ENCODE results near the gene NDUFV3.
"Not testable (repeated sequence)": the region's sequence is repeated elsewhere in the genome, so short reads cannot be mapped to it uniquely, and the experiment has no call there.

Gene NDUFV3

DNA sequence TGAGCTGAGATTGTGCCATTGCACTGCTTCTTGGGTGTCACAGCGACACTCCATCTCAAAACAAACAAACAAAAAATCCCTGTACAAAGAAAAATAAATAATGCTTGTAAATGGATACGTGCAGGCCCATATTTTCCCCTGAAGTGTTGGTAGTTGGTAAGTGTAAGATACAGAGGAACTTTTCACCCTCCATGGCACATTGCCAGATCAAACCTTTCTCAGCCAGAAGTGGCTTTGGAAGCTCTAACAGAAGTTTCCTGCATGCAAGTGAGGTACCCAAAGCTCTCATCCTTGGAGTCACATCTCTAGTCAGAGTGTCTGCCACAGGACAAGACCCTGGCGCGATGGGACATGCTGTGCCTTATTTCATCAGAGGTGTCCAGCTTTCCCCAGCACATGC, 7.3 kb downstream of the NDUFV3 start:
- no peak for DNase-seq

DNA sequence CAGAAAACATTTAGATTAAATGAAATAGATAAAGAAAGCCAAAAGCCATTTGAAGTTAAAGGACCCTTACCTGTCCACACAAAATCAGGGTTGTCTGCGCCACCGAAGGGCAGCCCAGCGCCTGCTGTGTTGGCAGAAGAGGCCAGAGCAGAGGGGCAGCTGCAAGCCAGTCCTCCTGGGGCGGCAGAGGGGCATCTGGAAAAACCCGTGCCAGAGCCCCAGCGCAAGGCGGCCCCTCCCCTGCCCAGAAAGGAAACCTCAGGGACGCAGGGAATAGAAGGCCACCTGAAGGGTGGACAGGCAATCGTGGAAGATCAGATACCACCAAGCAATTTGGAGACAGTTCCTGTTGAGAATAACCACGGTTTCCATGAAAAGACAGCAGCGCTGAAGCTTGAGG, 10.7 kb downstream of the NDUFV3 start:
- no peak for DNase-seq

DNA sequence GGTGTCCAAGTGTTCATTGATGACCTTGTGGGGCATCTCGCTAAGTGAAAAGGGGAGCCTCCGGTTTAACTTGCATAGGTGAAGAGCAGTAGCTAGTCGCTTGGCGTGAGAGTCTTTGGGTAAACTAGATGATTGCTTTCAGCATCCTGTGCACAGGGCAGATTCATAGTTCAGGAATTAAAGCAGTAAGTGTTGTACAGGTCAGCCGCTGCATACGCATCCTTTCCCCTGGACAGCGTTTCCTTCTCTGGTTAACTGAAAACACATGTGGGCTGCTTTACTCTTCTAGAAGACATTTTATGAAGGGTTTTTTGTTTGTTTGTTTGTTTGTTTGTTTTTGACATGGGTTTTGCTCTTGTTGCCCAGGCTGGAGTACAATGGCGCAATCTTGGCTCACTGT, 12.1 kb downstream of the NDUFV3 start:
- DNase-seq: no peak

DNA sequence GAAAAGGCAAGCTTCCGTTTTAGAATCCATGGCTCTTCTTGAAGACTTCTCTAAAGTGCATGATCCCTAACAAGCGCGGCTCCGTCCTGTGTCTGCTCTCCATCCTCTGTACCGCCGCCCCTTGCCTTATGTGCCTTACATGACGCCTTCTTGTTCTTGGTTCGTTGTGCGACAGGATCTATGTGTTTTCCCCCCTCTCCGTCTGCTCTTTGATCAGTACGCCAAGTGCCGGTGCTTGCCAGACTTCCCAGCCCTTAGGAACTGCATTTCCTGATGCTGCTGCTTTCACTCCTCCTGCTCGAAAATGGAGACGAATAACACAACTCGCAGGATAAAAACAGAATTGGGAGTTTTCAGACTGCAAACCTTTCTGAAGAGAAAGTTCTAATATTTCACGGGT, 13.1 kb downstream of the NDUFV3 start:
- DNase-seq: no peak

DNA sequence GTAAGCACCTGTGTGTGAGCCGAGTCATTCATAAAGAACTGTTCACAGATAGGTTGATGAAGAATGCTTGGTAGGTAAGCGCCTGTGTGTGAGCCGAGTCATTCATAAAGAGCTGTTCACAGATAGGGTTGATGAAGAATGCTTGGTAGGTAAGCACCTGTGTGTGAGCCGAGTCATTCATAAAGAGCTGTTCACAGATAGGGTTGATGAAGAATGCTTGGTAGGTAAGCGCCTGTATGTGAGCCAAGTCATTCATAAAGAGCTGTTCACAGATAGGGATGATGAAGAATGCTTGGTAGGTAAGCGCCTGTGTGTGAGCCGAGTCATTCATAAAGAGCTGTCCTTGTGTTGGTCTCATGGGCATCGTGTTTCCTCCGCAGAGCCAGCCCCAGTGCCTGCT, 15.4 kb downstream of the NDUFV3 start:
- not testable (repeated sequence) for DNase-seq

DNA sequence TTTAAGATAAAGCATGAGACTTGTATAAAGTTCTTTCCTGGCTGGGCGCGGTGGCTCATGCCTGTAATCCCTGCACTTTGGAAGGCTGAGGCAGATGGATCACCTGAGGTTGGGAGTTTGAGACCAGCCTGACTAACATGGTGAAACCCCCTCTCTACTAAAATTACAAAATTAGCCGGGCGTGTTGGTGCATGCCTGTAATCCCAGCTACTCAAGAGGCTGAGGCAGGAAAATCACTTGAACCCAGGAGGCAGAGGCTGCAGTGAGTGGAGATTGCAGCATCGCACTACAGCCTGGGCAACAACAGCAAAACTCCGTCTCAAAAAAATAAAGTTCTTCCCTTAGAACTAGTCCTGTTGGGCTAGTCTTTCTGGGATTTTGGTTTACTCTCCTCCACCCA, 18.8 kb downstream of the NDUFV3 start:
- DNase-seq: not testable (repeated sequence)

DNA sequence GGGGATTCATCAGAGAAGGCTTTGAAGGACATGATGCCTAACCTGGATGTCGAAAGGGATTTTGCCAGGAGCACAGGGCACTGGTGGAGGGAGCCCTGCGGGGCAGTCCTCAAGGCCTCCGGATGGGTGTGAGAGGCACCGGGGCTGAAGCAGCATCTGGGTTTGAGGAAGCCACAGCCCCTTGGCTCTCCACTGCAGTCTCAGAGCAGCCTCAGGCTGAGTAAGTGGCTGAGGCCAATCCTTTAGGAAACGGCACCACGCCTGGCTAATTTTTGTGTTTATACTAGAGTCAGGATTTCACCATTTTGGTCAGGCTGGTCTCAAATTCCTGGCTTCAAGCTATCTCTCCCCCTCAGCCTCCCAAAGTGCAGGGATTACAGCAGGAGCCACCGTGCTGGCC, 20.4 kb downstream of the NDUFV3 start:
- no peak for DNase-seq

DNA sequence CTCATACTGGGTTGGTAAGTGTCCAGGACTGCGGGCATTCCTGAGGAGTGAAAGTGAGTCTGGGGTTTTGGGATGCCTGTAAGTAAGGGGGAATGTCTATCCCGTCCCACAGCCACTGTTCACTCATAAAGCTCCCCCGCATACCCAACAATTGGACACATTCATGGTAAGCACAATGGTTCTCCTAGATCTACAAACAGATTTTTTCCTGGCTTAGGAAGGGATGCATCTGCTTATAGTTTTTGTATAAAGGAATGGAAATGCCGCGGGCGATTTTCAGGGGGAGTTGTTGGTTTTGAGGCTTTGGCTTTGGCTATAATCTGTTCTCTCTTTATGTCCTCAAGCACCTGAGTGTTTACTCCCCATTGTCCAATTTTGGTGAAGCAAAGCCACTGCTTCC, 25.2 kb downstream of the NDUFV3 start:
- DNase-seq: no peak

DNA sequence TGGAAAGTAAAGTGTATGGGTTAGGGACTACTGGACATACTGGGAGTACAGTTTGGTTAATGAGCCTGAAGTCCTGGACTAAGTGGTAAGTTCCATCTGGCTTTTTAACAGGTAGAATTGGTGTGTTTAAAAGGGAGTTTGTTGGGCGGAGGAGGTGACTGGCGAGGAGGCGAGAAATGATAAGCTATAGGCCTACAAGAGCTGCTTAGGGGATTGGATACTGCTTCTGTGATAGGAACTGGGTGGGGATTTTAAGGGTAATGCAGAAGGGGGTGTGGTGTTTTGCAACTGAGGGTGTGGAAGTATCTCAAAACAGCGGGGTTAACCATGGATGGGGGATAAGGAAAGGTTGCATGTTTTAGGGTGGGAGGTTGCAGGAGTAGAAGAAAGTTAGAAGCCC, 28.8 kb downstream of the NDUFV3 start:
- DNase-seq: no peak

DNA sequence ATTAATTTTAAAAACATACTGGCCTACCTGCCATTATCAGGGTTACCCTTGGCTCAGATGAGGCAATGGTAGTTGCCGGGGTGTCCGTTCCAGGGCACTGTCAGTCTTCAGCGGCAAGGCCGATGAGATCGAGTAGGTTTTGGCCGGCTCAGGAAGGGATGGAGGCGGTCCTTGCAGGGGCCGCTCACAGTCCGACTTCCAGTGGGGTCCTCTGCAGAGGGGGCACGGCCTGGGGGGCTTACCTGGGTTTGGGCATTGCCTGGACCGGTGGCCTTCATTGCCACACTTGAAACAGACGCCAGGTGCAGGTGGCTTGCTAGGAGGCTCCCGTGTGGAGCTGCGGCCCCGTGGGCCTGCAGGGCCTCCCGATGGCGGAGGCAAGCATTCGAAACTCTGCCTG, 29.8 kb downstream of the NDUFV3 start:
- DNase-seq: no peak

DNA sequence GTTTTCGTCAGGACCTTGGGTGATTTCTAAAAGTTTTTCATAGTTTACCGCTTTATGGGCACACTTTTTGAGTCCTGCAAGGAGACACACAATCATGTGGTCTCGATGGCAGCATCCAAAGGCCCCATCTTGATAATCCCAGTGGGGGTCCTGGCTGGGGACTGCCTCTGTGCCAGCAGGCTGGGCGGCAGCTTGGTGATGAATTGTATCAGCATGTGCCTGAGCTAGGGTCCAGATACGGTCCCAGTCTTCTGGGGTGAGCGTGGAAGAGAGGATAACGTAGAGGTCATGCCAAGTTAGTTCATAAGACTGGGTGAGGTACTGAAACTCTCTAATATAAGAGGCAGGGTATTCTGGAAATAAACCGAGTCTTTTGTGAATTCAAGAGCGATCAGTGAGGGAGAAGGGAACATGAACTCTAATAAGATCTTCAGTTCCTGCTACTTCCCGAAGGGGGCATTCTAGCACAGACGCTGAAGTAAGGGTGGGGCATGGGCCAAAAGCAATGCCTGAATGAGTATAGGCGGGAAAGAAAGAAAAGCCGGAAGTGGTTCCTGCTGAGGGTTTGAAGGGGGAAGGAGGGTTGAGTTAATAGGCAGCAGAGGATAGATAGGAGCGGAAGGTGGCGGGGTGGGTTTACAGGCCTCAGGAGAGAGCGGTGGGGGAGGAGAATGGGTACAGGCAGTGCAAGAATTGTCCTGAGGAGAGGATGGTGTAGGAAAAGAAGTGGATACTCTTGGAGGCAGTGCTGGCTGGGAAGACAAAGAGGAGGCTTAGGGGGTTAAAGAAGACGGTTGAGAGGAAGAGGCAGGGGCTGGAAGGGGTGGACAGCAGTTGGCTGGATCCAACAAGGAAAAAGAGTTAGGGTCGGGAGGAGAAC, 30.7 kb downstream of the NDUFV3 start:
- DNase-seq: peak; percentile 94

DNA sequence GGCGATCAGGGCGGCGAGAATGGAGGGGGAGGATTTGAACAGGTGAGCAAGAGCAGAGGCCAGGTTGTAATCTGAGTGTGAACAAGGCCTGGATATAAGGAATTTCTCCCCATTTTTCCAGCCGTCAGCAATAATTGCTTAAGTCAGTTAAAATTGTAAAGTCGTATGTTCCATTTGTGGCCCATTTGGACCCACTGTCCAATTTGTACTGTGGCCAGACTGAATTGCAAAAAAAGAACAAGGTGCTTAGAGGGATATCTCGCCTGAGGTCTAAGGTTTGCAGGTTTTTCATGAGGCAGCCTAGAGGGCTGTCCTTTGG, 31.3 kb downstream of the NDUFV3 start:
- DNase-seq: no peak

DNA sequence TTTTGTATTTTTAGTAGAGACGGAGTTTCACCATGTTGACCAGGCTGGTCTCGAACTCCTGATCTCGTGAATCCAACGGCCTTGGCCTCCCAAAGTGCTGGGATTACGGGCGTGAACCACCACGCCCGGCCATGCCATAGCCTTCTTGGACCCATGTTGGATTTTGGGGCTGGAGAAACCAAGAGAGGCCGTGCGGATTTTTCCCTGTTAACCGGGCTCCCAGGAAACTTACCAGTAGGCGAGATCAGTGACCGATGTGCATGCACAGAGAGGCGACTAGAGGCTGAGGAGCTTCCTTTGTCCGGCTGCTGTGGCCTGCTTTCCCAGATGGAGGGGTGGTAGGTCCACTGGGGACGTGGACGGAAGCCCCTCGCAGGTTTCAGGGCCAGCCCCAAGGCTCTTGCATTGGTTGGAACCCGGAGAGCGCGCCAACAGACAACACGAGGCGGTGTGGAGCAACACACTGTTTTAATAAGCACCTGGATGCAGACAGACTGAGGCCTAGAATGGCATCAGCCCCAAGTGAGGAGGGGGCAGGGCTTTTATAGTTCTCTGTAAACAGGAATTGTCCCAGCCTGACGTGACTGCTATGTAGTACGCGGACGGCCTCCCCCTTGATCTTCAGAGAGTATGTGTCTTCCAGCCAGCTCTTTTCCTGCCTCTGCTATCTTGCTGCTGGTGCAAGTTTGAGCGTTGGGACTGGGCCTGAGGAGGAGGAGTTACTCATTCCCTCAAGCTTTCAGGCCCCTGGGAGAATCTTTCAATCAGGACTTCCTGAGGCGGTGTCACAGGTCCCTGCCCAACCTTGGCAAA, 32.2 kb downstream of the NDUFV3 start, which contains the start of gene ERVH48-1:
Gene ERVH48-1 (minus strand): TSS at position 517 of the 813 bp plus-strand sequence. CDS start 6,624 bp downstream, outside the sequence.
- DNase-seq: no peak

DNA sequence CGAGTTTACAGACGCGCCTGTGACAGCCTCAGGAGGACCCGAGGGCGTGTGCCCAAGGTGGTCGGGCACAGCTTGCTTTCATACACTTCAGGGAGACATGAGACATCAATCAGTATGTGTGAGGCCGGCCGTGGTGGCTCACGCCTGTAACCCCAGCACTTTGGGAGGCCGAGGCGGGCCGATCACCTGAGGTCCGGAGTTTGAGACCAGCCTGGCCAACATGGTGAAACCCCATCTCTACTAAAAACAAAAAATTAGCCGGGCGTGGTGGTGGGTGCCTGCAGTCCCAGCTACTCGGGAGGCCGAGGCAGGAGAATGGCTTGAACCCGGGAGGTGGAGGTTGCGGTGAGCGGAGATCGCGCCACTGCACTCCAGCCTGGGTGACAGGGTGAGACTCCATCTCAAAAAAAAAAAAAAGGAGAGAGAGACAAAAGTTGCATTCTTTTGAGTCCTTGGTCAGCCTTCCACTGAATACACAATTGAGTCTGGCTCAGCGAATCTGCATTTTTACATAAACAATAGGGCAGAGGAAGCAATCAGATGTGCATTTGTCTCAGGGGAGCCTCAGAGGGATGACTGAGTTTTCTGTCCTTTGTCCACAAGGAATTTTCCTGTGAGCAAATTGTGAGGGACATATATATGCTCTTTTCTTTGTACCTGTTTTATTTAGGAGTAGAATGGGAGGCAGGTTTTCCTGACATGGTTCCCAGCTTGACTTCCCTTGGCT, 34.5 kb downstream of the NDUFV3 start:
- not testable (repeated sequence) for DNase-seq

DNA sequence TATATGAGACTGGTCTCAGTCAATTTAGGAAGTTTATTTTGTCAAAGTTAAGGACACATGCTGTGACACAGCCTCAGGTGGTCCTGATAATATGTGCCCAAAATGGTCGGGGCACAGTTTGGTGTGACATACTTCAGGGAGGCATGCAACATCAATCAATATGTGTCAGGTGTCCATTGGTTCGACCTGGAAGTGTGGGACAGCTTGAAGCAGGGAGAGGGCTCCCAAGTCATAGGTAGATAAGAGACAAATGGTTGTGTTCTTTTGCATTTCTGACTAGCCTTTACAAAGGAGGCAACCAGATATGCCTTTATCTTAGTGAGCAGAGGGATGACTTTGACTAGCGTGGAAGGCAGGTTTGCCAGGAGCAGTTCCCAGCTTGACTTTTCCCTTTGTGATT, 36.9 kb downstream of the NDUFV3 start:
- no peak for DNase-seq

DNA sequence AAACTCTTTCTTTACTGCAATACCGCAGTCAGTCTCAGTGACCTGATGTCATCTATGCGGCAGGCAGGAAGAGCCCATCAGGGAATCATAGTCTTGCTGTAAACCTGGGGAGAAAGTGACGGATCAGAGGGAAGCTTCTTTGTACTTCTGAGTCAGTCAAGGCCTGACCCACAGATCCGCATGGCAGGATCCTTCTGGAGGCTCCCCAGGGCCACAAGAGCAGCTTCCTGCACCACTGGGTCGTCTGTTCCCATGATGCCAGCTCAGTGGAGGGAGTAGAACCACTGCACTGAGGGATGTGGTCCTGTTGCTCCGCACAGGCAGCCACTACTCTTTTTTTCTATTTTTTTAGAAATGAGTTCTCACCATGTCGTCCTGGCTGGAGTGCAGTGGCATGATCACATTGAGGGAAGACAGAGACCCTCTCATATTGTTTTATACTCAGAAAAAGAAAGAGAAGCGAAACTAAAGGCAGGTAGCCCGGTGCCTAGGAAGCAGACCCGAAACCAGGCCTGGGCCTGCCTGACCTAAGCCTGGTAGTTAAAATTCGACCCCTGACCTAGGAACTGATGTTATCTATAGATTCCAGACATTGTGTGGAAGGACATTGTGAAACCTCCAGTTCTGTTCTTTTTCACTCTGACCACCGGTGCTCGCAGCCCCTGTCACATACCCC, 38.6 kb downstream of the NDUFV3 start:
- DNase-seq: no peak

DNA sequence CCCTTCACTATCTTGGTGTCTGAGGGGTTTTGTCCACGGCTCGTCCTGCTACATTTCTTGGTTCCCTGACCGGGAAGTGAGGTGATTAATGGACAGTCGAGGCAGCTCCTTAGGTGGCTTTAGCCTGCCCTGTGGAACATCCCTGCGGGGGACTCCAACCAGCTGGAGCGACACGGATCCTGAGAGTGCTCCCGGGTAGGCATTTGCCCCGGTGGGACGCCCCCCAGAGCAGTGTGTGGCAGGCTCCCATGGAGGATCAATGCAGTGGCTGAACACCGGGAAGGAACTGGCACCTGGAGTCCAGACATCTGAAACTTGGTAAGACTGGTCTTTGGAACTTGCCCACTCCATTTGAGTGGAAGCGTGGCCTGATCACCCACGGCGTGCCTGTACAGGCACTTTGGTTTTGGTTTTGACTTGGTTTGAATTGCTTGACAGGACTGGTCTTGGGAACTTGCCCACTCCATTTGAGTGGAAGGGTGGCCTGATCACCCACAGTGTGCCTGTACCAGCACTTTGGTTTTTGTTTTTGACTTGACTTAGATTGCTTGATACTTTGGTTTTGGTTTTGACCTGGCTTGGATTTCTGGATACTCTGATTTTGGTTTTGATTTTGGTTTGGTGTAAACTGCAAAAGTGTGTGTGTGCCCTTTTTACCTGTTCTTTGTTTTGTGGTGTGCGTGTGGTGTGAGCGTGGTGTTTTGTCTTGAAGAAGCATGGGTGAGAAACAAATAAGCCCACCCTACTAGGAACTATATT, 39.4 kb downstream of the NDUFV3 start:
- not testable (repeated sequence) for DNase-seq

DNA sequence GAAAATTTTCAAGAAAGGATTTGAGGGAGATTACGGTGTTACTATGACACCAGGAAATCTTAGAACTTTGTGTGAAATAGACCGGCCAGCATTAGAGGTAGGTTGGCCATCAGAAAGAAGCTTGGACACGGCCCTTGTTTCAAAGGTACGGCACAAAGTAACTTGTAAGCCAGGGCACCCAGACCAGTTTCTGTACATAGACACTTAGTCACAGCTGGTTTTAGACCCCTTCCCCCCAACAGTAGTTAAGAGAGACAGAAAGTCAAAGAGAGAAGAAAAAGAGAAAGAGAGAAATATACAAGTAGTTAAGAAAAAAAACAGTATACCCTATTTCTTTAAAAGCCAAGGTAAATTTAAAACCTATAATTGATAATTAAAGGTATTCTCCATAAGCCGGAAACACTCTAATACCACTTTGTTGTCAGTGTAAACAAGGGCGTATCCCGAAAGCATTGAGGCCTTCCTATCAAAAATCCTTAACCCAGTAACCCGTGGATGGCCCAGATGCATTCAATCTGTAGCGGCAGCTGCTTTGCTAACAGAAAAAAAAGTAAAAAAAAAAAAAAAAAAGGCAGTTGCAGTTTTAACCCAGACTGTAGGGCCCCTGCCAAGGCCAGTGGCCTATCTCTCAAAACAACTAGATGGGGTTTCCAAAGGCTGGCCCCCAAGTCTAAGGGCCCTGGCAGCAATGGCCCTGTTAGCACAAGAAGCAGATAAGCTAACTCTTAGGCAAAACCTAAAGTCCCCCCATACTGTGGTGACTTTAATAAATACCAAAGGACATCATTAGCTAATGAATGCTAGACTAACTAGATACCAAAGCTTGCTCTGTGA, 40.2 kb downstream of the NDUFV3 start:
- not testable (repeated sequence) for DNase-seq

DNA sequence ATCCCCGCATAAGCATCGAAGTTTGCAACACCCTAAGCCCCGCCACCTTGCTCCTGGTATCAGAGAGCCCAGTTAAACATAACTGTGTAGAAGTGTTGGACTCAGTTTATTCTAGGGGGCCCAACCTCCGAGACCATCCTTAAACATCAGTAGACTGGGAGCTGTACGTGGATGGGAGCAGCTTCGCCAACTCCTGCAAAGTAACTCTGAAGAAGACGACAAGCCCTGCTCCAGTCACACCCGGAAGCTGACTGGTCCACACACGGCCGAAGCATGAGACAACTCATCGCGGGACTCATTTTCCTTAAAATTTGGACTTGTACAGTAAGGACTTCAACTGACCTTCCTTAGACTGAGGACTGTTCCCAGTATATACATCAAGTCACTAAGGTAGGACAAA, 40.9 kb downstream of the NDUFV3 start:
- not testable (repeated sequence) for DNase-seq

DNA sequence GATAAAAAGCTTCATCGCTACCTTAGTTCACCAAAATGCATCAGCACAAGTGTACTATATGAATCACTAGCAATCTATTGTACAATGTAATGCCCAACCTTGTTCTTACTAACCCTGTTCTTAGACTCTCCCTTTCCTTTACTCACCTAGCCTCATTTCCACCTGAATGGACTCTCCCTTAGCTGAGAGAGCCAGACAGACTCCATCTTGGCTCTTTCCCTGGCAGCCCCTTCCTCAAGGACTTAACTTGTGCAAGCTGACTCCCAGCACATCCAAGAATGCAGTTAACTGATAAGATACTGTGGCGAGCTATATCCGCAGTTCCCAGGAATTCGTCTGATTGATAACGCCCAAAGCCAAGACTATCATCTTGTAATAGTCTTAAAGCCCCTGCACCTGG, 43.3 kb downstream of the NDUFV3 start:
- not testable (repeated sequence) for DNase-seq

Measured in EL (cell line).